ENCODE data around the gene GPN2.

The GPN2 gene

DNA sequence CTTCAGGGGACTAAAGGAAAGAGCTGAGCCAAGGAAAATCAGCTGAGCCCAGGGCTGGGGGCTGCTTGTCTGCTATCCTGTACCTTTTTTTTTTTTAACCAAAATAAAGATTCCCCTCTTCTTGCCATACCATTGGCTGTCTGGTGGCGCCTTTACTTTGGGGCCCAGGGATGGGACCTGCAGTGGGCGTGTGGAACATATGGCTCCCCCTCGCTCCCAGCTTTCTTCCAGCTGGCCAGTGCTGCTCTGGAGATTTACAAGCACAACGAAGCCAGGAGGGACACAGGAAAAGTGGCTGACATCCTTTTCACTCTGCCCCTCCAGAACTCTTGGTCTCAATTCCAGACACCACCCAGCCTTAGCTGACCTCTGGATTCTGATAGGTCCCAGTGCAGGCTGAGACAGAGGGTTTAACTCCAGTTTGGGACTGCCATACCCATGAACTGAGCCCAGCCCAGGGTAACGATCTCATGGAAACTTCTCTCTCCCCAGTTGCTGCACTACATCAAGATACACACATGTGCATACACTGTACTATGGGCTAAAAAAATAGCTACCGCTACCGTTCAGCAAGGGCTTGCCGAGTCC lies 32.5 kb downstream of the GPN2 start:
- TF ChIP-seq, protein P1, sequence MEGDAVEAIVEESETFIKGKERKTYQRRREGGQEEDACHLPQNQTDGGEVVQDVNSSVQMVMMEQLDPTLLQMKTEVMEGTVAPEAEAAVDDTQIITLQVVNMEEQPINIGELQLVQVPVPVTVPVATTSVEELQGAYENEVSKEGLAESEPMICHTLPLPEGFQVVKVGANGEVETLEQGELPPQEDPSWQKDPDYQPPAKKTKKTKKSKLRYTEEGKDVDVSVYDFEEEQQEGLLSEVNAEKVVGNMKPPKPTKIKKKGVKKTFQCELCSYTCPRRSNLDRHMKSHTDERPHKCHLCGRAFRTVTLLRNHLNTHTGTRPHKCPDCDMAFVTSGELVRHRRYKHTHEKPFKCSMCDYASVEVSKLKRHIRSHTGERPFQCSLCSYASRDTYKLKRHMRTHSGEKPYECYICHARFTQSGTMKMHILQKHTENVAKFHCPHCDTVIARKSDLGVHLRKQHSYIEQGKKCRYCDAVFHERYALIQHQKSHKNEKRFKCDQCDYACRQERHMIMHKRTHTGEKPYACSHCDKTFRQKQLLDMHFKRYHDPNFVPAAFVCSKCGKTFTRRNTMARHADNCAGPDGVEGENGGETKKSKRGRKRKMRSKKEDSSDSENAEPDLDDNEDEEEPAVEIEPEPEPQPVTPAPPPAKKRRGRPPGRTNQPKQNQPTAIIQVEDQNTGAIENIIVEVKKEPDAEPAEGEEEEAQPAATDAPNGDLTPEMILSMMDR (IDR thresholded peaks at IDR 0.05; ENCODE audit: borderline replicate concordance, insufficient read depth, low read depth, low read length): no peak
- H3K4me3 ChIP-seq (ENCODE audit: low read depth, low read length): no peak overlapping the region

- no peak overlapping the region for H3K4me3 ChIP-seq (ENCODE audit: low read depth, low read length)
- TF ChIP-seq, protein P1 (IDR thresholded peaks at IDR 0.05; ENCODE audit: borderline replicate concordance, insufficient read depth, low read depth, low read length): no peak
Measured at GRCh38 chr1:26856604-26857469, 33.2 kb downstream of the GPN2 start.

DNA sequence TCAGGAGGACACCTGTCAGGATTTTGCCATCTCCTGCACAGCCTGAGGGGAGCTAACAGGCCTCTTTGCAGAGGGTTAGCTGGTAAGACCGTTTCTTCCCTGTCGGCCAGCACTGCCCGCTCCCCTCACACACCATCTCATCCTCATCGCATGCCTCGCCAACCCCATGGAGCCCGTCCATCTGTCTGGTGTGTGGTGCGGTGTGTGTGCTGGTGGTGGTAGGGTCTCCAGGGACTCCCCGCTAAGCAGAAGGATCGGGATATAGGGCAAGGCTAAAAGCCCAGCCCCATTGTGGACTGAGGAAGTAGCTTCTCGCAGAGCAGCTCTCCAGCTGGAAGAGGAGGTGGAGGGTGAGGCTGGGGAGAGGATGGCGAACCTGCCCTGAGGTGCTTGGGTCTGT lies 33.9 kb downstream of the GPN2 start:
- no peak overlapping the region for H3K4me3 ChIP-seq (ENCODE audit: low read depth, low read length)
- TF ChIP-seq, protein P1 (IDR thresholded peaks at IDR 0.05; ENCODE audit: borderline replicate concordance, insufficient read depth, low read depth, low read length): no peak

- no peak overlapping the region for H3K4me3 ChIP-seq (ENCODE audit: low read depth, low read length)
- TF ChIP-seq, protein P1 (IDR thresholded peaks at IDR 0.05; ENCODE audit: borderline replicate concordance, insufficient read depth, low read depth, low read length): no peak
Measured at GRCh38 chr1:26855636-26856035, 34.4 kb downstream of the GPN2 start.

DNA sequence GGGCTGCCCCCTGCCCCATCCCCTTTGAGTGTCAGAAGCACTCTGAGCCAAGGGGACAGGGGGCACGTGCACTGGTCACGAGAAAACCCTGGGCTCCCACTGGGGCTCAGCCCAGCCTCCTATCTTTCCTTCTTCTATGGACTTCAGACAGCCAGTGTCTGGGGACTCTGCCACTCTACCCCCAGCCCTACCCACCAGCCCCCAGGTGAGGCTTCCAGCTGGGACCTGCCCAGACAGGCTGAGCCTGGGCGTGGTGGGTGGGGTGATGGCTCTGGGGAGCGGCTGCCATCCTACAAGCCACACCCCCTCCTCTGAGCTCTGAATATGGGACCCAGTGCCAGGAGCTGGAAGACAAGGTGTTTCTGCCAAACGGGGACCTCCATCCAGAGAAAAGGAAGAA lies 35.2 kb downstream of the GPN2 start:
- TF ChIP-seq, protein P1 (IDR thresholded peaks at IDR 0.05; ENCODE audit: borderline replicate concordance, insufficient read depth, low read depth, low read length): no peak
- no peak overlapping the region for H3K4me3 ChIP-seq (ENCODE audit: low read depth, low read length)

DNA sequence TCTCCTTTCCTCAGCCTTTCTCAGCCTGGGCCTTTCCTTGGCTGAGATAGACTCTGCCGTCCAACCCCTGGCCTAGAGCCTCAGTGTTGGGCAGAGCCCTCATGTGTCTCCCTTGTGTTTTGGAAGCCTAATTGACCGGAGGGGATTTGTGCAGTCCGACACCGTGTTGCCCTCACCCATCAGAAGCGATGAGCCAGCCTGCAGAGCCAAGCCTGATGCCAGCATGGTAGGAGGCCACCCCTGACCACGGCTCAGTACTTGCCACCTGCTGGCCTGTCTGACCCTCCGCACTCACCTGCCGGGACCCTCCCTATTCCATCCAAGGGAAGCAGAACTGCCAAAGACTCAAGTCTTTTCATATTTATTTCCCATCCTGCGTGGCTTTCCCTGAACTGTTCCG lies 36.5 kb downstream of the GPN2 start:
- no peak overlapping the region for H3K4me3 ChIP-seq (ENCODE audit: low read depth, low read length)
- TF ChIP-seq, protein P1 (IDR thresholded peaks at IDR 0.05; ENCODE audit: borderline replicate concordance, insufficient read depth, low read depth, low read length): no peak

- H3K4me3 ChIP-seq (ENCODE audit: low read depth, low read length): no peak overlapping the region
- TF ChIP-seq, protein P1 (IDR thresholded peaks at IDR 0.05; ENCODE audit: borderline replicate concordance, insufficient read depth, low read depth, low read length): peak; percentile 85
Measured at GRCh38 chr1:26853156-26853555, 36.9 kb downstream of the GPN2 start.

Measured in GM12875 (cell line).